22Rv1 (cell line): ENCODE results near the gene PINK1.

ENCODE experiments used
- ZFX ChIP-seq: fragments of 450-650 bp; IDR thresholded peaks from 2 replicates; pipeline ENCODE4 v1.6.1; 2017; ENCODE audit warnings: antibody characterized with exemption, borderline replicate concordance
- TF ChIP-seq, protein P1 (sequence below): fragments of 450-650 bp; IDR thresholded peaks from 2 replicates; pipeline ENCODE4 v1.5.1; 2017; ENCODE audit warnings: mild to moderate bottlenecking

DNA sequence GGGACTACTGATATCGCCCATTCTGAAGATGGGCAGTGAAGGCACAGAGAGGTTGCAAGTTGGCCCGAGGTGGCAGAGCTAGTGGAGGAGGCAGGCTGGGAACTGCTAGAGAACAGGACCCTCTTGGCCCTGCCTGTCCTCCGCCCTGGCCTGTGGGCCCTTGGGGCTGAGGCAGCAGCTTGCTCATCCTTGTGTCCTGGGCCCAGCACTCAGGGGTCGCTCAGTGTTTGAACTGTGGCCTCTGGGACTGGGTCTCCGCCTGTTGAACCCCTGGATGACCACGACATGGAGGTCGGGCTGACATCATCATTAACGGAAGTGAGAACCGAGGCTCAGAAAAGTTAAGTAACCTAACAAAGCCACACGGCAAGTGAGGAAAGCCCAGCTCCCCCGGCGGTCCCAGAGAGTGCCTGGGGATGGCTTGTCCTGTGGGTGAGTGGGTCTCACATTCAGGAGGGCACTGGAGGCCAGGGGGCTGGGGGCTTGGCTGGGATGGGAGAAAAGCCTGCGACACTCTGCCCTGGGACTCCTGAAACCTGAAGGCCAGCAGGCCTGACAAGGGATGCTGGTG is 50.9 kb downstream of the PINK1 start:
- TF ChIP-seq, protein P1, sequence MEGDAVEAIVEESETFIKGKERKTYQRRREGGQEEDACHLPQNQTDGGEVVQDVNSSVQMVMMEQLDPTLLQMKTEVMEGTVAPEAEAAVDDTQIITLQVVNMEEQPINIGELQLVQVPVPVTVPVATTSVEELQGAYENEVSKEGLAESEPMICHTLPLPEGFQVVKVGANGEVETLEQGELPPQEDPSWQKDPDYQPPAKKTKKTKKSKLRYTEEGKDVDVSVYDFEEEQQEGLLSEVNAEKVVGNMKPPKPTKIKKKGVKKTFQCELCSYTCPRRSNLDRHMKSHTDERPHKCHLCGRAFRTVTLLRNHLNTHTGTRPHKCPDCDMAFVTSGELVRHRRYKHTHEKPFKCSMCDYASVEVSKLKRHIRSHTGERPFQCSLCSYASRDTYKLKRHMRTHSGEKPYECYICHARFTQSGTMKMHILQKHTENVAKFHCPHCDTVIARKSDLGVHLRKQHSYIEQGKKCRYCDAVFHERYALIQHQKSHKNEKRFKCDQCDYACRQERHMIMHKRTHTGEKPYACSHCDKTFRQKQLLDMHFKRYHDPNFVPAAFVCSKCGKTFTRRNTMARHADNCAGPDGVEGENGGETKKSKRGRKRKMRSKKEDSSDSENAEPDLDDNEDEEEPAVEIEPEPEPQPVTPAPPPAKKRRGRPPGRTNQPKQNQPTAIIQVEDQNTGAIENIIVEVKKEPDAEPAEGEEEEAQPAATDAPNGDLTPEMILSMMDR, result no peak
- TF ChIP-seq ZFX, result no peak
